GM21723 (cell line): Measurements from ENCODE around the gene NAAA.
"Not testable (repeated sequence)": the region's sequence is repeated elsewhere in the genome, so short reads cannot be mapped to it uniquely, and the experiment has no call there.

Experiments
- ATAC-seq: cut with Tn5 transposase; IDR thresholded peaks from one replicate; pipeline ENCODE4 v1.9.1; 2021; ENCODE audit warnings: mild to moderate bottlenecking, moderate library complexity; ENCODE audit not compliant: unreplicated experiment

NAAA gene

GRCh38 chr4:75940692-75941253 lies at the start of gene NAAA:
Gene NAAA (minus strand): TSS chr4:75941013. CDS start chr4:75940949, 64 bp downstream.
- peak; percentile 78 for ATAC-seq

- no peak for ATAC-seq
These were observed 49.2 kb upstream of the NAAA start for GRCh38 chr4:75989846-75990528.

GRCh38 chr4:75985116-75985515 lies 44.3 kb upstream of the NAAA start:
- ATAC-seq = no peak

GRCh38 chr4:75980576-75980975 lies 39.8 kb upstream of the NAAA start:
- no peak for ATAC-seq

- ATAC-seq = no peak
These were observed 35.4 kb upstream of the NAAA start for GRCh38 chr4:75976177-75976576.

GRCh38 chr4:75973766-75974165 lies 33.0 kb upstream of the NAAA start:
- ATAC-seq = no peak

- ATAC-seq = no peak
These were observed 27.3 kb upstream of the NAAA start for GRCh38 chr4:75968084-75968483.

- no peak for ATAC-seq
These were observed 22.7 kb upstream of the NAAA start for GRCh38 chr4:75963558-75963957.

GRCh38 chr4:75962072-75962471 lies 21.3 kb upstream of the NAAA start:
- not testable (repeated sequence) for ATAC-seq

GRCh38 chr4:75958546-75958945 lies 17.7 kb upstream of the NAAA start:
- not testable (repeated sequence) for ATAC-seq

- ATAC-seq = not testable (repeated sequence)
These were observed 14.0 kb upstream of the NAAA start for GRCh38 chr4:75954811-75955210.

- no peak for ATAC-seq
These were observed 12.7 kb upstream of the NAAA start for GRCh38 chr4:75953509-75953908.

- no peak for ATAC-seq
These were observed 9.5 kb upstream of the NAAA start for GRCh38 chr4:75950213-75950815.

- ATAC-seq = peak; percentile 86
These were observed 8.1 kb upstream of the NAAA start for GRCh38 chr4:75948822-75949444.

GRCh38 chr4:75939890-75940691 lies 722 bp downstream of the NAAA start:
- peak; percentile 64 for ATAC-seq

- no peak for ATAC-seq
These were observed 5.2 kb downstream of the NAAA start for GRCh38 chr4:75935628-75936027.

- ATAC-seq = no peak
These were observed 10.7 kb downstream of the NAAA start for GRCh38 chr4:75930152-75930551.

- ATAC-seq = not testable (repeated sequence)
These were observed 15.9 kb downstream of the NAAA start for GRCh38 chr4:75924916-75925315.

GRCh38 chr4:75924309-75924827 lies 16.4 kb downstream of the NAAA start:
- no peak for ATAC-seq

GRCh38 chr4:75922588-75922987 lies 18.2 kb downstream of the NAAA start:
- ATAC-seq = no peak

GRCh38 chr4:75921910-75922309 lies 18.9 kb downstream of the NAAA start:
- ATAC-seq = no peak
